Suprapubic skin (tissue), 4 donors: ENCODE results near the gene SPIB.

Experiments
- CTCF ChIP-seq, 2 donors: fragments of 200-600 bp in 1 of 2; fragments of 450-650 bp in 1 of 2; sonication (generic) in 1 of 2; IDR thresholded peaks; one replicate each; pipeline ENCODE4 v1.5.1; 2016 to 2019; ENCODE audit warnings: antibody characterized with exemption in 2 of 2, mild to moderate bottlenecking in 1 of 2, moderate library complexity in 1 of 2
- EP300 ChIP-seq: sonication (generic); formaldehyde crosslinking; IDR thresholded peaks from one replicate; pipeline ENCODE4 v1.6.1; 2017; ENCODE audit warnings: antibody characterized with exemption
- POLR2A ChIP-seq, 2 donors: fragments of 450-650 bp; IDR thresholded peaks; one replicate each; pipeline ENCODE4 v1.6.1; 2017; ENCODE audit warnings: antibody characterized with exemption in 2 of 2, mild to moderate bottlenecking in 2 of 2, moderate library complexity in 2 of 2
- POLR2AphosphoS5 ChIP-seq, 3 donors: sonication (generic); formaldehyde crosslinking; IDR thresholded peaks; one replicate each; pipeline ENCODE4 v1.6.1; 2017; ENCODE audit warnings: antibody characterized with exemption in 3 of 3

DNA sequence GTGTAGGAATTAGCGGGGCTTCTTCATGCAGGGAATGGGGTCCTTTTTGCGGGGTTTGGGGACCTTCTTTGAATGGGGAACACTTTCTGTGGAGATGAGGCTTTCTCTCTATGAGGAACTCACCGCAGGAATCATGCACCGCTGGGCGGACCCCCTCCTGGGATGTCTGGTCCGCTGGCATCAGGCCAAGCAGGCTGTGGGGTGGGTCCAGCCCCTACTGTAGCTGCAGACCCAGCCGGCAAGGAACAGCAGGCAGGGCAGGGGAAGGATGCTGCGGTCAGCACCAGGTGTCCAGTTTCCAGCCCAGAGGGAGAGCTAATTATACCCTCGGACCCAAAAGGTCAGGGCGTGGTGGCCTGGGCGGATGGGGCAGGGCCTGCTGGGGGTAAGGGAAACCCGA is 15.8 kb downstream of the SPIB start:
- TF ChIP-seq POLR2AphosphoS5 (IDR thresholded peaks at IDR 0.05) (no peak), CTCF (IDR thresholded peaks at IDR 0.05) (no peak), EP300 (no peak), POLR2A (IDR thresholded peaks at IDR 0.05) (no peak)
